ENCODE measurements around the gene KRT15.

The KRT15 gene

GRCh38 chr17:41527063-41528023 is 8.7 kb upstream of the KRT15 start:
- no peak for DNase-seq (ENCODE audit: low read depth in 2 of 2)

- DNase-seq (ENCODE audit: low read depth in 2 of 2): no peak
These were observed 5.6 kb upstream of the KRT15 start for GRCh38 chr17:41524261-41524660.

- DNase-seq (ENCODE audit: low read depth in 2 of 2): no peak
These were observed 5.1 kb upstream of the KRT15 start for GRCh38 chr17:41523787-41524186.

GRCh38 chr17:41523225-41523593 is 4.5 kb upstream of the KRT15 start:
- no peak for DNase-seq (ENCODE audit: low read depth in 2 of 2)

GRCh38 chr17:41522301-41523224 is 3.9 kb upstream of the KRT15 start:
- DNase-seq (ENCODE audit: low read depth in 2 of 2): no peak

GRCh38 chr17:41521574-41522261 is 3.0 kb upstream of the KRT15 start:
- no peak for DNase-seq (ENCODE audit: low read depth in 2 of 2)

- no peak for DNase-seq (ENCODE audit: low read depth in 2 of 2)
These were observed 2.3 kb upstream of the KRT15 start for GRCh38 chr17:41520821-41521521.

- DNase-seq (ENCODE audit: low read depth in 2 of 2): no peak
These were observed 973 bp upstream of the KRT15 start for GRCh38 chr17:41519501-41520224.

GRCh38 chr17:41518031-41518430 is 659 bp downstream of the KRT15 start:
- no peak for DNase-seq (ENCODE audit: low read depth in 2 of 2)

- DNase-seq (ENCODE audit: low read depth in 2 of 2): no peak
These were observed 1.8 kb downstream of the KRT15 start for GRCh38 chr17:41516830-41517283.

- DNase-seq (ENCODE audit: low read depth in 2 of 2): no peak
These were observed 2.4 kb downstream of the KRT15 start for GRCh38 chr17:41516147-41516829.

GRCh38 chr17:41513168-41513547 is 5.5 kb downstream of the KRT15 start:
- no peak for DNase-seq (ENCODE audit: low read depth in 2 of 2)

GRCh38 chr17:41512546-41513167 is 6.0 kb downstream of the KRT15 start:
- DNase-seq (ENCODE audit: low read depth in 2 of 2): no peak

GRCh38 chr17:41511716-41512115 is 7.0 kb downstream of the KRT15 start:
- DNase-seq (ENCODE audit: low read depth in 2 of 2): no peak

GRCh38 chr17:41511116-41511515 is 7.6 kb downstream of the KRT15 start:
- no peak for DNase-seq (ENCODE audit: low read depth in 2 of 2)

- no peak for DNase-seq (ENCODE audit: low read depth in 2 of 2)
These were observed 8.2 kb downstream of the KRT15 start for GRCh38 chr17:41510251-41511065.

GRCh38 chr17:41507315-41507880 is 11.3 kb downstream of the KRT15 start:
- no peak for DNase-seq (ENCODE audit: low read depth in 2 of 2)

All from stimulated activated CD8-positive, alpha-beta memory T cell treated with anti-CD3 and anti-CD28 coated beads, Interleukin-7, amount 100 ng/mL, for 1 hour (primary cell).